Mesendoderm (in vitro differentiated cells): ENCODE measurements around the gene LGALS13.

Source experiments
- DNase-seq: peaks from one replicate; pipeline ENCODE4 v3.0.0; 2013
- H2AK5ac ChIP-seq: 2 replicates; pipeline ENCODE4 v1.6.1; 2013; ENCODE audit warnings: low read length, inconsistent platforms
- H2BK120ac ChIP-seq: 2 replicates; pipeline ENCODE4 v1.6.1; 2013; ENCODE audit warnings: low read depth, mild to moderate bottlenecking, low read length, moderate library complexity, mixed read lengths
- H2BK15ac ChIP-seq: replicated peaks from 2 replicates; pipeline ENCODE4 v1.6.1; 2013; ENCODE audit warnings: low read depth, mild to moderate bottlenecking, moderate library complexity
- H2BK5ac ChIP-seq: 2 replicates; pipeline ENCODE4 v1.6.1; 2013; ENCODE audit warnings: low read length, inconsistent platforms
- H3K18ac ChIP-seq: 2 replicates; pipeline ENCODE4 v1.6.1; 2013; ENCODE audit warnings: mild to moderate bottlenecking, low read length, mixed read lengths
- H3K23ac ChIP-seq: one replicate; pipeline ENCODE4 v1.6.1; 2013; ENCODE audit warnings: low read length
- H3K27ac ChIP-seq: 2 replicates; pipeline ENCODE4 v1.5.1; 2013; ENCODE audit warnings: low read depth, mild to moderate bottlenecking, inconsistent platforms, low read length, moderate library complexity
- H3K27me3 ChIP-seq: 2 replicates; pipeline ENCODE4 v1.6.1; 2013; ENCODE audit warnings: low read length, control low read depth, mild to moderate bottlenecking, inconsistent platforms; ENCODE audit not compliant: insufficient read depth, poor library complexity
- H3K36me3 ChIP-seq: 2 replicates; pipeline ENCODE4 v1.6.1; 2013; ENCODE audit warnings: low read length, inconsistent platforms; ENCODE audit not compliant: control insufficient read depth, insufficient read depth
- H3K4ac ChIP-seq: one replicate; pipeline ENCODE4 v1.6.1; 2013; ENCODE audit warnings: low read depth, mild to moderate bottlenecking, low read length, moderate library complexity
- H3K4me1 ChIP-seq: 2 replicates; pipeline ENCODE4 v1.6.1; 2013; ENCODE audit warnings: low read depth, low read length, inconsistent platforms; ENCODE audit not compliant: control insufficient read depth
- H3K4me2 ChIP-seq: 2 replicates; pipeline ENCODE4 v1.6.1; 2013; ENCODE audit warnings: low read length
- H3K4me3 ChIP-seq: 2 replicates; pipeline ENCODE4 v1.5.1; 2013; ENCODE audit warnings: mild to moderate bottlenecking, low read length
- H3K56ac ChIP-seq: one replicate; pipeline ENCODE4 v1.6.1; 2013; ENCODE audit warnings: low read length
- H3K79me1 ChIP-seq: 2 replicates; pipeline ENCODE4 v1.6.1; 2013; ENCODE audit warnings: low read length, inconsistent platforms
- H3K79me2 ChIP-seq: 2 replicates; pipeline ENCODE4 v1.6.1; 2013; ENCODE audit warnings: mild to moderate bottlenecking, low read length; ENCODE audit not compliant: control insufficient read depth, insufficient read depth
- H3K9ac ChIP-seq: 2 replicates; pipeline ENCODE4 v1.6.1; 2013; ENCODE audit warnings: low read length, inconsistent platforms
- H4K5ac ChIP-seq: one replicate; pipeline ENCODE4 v1.6.1; 2013; ENCODE audit warnings: low read length
- H4K8ac ChIP-seq: one replicate; pipeline ENCODE4 v1.6.1; 2013; ENCODE audit warnings: low read depth, mild to moderate bottlenecking, control low read depth, low read length, moderate library complexity
- WGBS: extraction: QIAGEN DNeasy Blood & Tissue Kit; methylation state at CpG from one replicate; pipeline ENCODE4 v1.1.7; 2013; ENCODE audit warnings: low lambda C conversion rate, missing lambda C conversion rate; ENCODE audit not compliant: insufficient coverage; ENCODE audit errors: extremely low coverage; 5-methylcytosine and 5-hydroxymethylcytosine counted together

Gene LGALS13

GRCh38 chr19:39599116-39599515 is 3.2 kb upstream of the LGALS13 start:
- Histone ChIP-seq H3K4me3 (no peak overlapping the region), H3K4me2 (no peak overlapping the region), H3K36me3 (no peaks in the 10 kb centered on the region), H3K4me1 (no peaks in the 10 kb centered on the region), H3K27ac (no peak overlapping the region), H2BK5ac (no peak overlapping the region), H3K4ac (no peak overlapping the region), H3K9ac (no peak overlapping the region), H4K5ac (no peak overlapping the region), H3K27me3 (peaks cover 2% of the 10 kb centered on the region), H2BK120ac (no peak overlapping the region), H3K18ac (no peak overlapping the region), H3K56ac (no peak overlapping the region), H3K79me2 (no peaks in the 10 kb centered on the region), H3K23ac (no peak overlapping the region), H4K8ac (no peak overlapping the region), H2AK5ac (no peak overlapping the region), H3K79me1 (no peaks in the 10 kb centered on the region), H2BK15ac (no peak overlapping the region)
- no CpG with 5 or more reads among the region's 4 CpGs for WGBS
- DNase-seq = peak; percentile 54

DNA sequence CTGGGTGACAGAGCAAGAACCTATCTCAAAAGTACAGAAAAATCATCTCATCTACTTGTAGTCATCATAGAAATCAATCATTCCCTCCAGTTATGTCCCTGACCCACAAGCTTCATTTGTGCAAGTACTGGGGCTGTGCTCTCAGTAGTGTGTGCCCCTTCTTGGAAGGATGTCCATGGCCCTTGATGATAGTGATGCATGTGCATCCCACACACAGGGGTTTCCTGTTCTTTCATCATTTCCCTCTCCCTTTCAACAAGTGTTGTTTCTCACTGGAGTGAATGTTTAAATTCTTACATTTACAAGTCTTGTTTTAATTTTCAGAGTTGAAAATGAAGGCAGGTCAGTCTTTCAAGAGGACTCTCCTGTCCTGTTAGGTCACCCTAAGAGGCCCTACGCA is 1.5 kb downstream of the LGALS13 start:
- Histone ChIP-seq H2AK5ac (no peak overlapping the region), H2BK15ac (no peak overlapping the region), H3K79me1 (no peaks in the 10 kb centered on the region), H3K56ac (no peak overlapping the region), H2BK120ac (no peak overlapping the region), H3K36me3 (no peaks in the 10 kb centered on the region), H2BK5ac (no peak overlapping the region), H3K4me2 (no peak overlapping the region), H3K4ac (no peak overlapping the region), H3K4me3 (no peak overlapping the region), H3K27me3 (no peaks in the 10 kb centered on the region), H3K9ac (no peak overlapping the region), H3K27ac (no peak overlapping the region), H4K5ac (no peak overlapping the region), H4K8ac (no peak overlapping the region), H3K4me1 (no peaks in the 10 kb centered on the region), H3K23ac (no peak overlapping the region), H3K79me2 (no peaks in the 10 kb centered on the region), H3K18ac (no peak overlapping the region)
- WGBS = no CpG with 5 or more reads among the region's 1 CpG
- DNase-seq = no peak

DNA sequence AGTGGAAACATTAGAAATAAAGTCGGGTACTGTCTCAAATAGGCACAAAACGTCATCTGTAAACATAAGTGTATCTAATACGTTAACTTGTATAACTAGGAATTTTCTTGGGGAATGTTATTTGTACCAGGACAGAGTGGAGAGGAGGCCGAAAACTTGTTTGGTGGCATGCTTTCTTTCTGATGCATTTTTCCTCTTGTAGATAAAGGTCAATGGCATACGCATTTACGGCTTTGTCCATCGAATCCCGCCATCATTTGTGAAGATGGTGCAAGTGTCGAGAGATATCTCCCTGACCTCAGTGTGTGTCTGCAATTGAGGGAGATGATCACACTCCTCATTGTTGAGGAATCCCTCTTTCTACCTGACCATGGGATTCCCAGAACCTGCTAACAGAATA is 4.7 kb downstream of the LGALS13 start:
- H3K4me1 ChIP-seq = no peaks in the 10 kb centered on the region
- H3K9ac ChIP-seq = no peak overlapping the region
- no peak overlapping the region for H2BK5ac ChIP-seq
- H3K27me3 ChIP-seq = no peaks in the 10 kb centered on the region
- no peak overlapping the region for H4K5ac ChIP-seq
- H3K4ac ChIP-seq = no peak overlapping the region
- H3K4me2 ChIP-seq = no peak overlapping the region
- H3K23ac ChIP-seq = no peak overlapping the region
- H3K56ac ChIP-seq = no peak overlapping the region
- no peaks in the 10 kb centered on the region for H3K36me3 ChIP-seq
- DNase-seq = no peak
- no peak overlapping the region for H3K4me3 ChIP-seq
- no peak overlapping the region for H2BK15ac ChIP-seq
- no peak overlapping the region for H4K8ac ChIP-seq
- no peak overlapping the region for H2AK5ac ChIP-seq
- H2BK120ac ChIP-seq = no peak overlapping the region
- H3K79me1 ChIP-seq = no peaks in the 10 kb centered on the region
- H3K79me2 ChIP-seq = no peaks in the 10 kb centered on the region
- no CpG with 5 or more reads among the region's 9 CpGs for WGBS
- H3K18ac ChIP-seq = no peak overlapping the region
- no peak overlapping the region for H3K27ac ChIP-seq

DNA sequence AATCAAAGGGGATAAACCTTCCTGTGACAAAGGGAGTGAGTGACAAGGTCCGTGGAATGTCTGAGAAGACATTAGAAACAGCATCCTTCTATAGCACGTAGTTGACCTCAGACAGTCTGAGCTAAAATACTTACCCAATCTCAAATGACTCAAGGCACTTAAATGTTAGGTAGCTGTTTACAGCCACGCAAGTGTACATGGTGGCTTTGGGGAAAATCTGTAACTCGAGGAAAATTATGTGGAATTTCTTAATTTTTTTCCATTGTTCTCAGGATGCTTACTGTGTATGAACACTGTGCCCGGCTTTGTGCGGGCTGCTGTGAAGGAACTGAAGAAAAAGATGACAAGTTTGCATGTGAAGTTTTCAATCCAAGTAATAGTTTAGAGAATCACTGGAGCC is 5.2 kb downstream of the LGALS13 start:
- no peaks in the 10 kb centered on the region for H3K4me1 ChIP-seq
- H3K23ac ChIP-seq = no peak overlapping the region
- H4K5ac ChIP-seq = no peak overlapping the region
- H2BK120ac ChIP-seq = no peak overlapping the region
- no CpG with 5 or more reads among the region's 6 CpGs for WGBS
- no peak overlapping the region for H3K56ac ChIP-seq
- no peak overlapping the region for H4K8ac ChIP-seq
- H3K36me3 ChIP-seq = no peaks in the 10 kb centered on the region
- H3K4ac ChIP-seq = no peak overlapping the region
- no peak overlapping the region for H3K4me2 ChIP-seq
- DNase-seq = no peak
- no peak overlapping the region for H3K9ac ChIP-seq
- no peaks in the 10 kb centered on the region for H3K79me1 ChIP-seq
- H3K18ac ChIP-seq = no peak overlapping the region
- H3K4me3 ChIP-seq = no peak overlapping the region
- H2BK5ac ChIP-seq = no peak overlapping the region
- no peaks in the 10 kb centered on the region for H3K27me3 ChIP-seq
- no peak overlapping the region for H2AK5ac ChIP-seq
- H3K27ac ChIP-seq = no peak overlapping the region
- H3K79me2 ChIP-seq = no peaks in the 10 kb centered on the region
- H2BK15ac ChIP-seq = no peak overlapping the region

DNA sequence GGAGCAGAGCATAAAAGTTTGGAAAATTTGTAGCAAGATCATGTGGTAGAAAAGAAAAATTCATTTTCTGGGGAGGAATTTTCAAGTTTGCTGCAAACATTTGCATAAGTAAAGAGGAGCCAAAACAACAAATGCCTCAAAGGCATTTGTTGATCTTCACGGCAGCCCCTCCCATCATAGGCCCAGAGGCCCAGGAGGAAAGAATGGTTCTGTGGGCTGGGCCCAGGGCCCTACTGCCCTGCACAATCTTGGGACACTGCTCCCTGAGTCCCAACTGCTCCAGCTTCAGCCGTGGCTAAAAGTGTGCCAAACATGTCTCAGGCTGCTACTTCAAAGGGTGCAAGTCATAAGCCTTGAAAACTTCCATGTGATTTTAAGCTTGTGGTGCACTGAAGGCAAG is 11.3 kb downstream of the LGALS13 start:
- Histone ChIP-seq H2AK5ac (no peak overlapping the region), H3K23ac (no peak overlapping the region), H3K18ac (no peak overlapping the region), H3K56ac (no peak overlapping the region), H3K4me2 (no peak overlapping the region), H3K27ac (no peak overlapping the region), H3K4me1 (no peaks in the 10 kb centered on the region), H3K27me3 (no peaks in the 10 kb centered on the region), H3K4ac (no peak overlapping the region), H2BK15ac (no peak overlapping the region), H3K4me3 (no peak overlapping the region), H4K5ac (no peak overlapping the region), H3K36me3 (no peaks in the 10 kb centered on the region), H2BK5ac (no peak overlapping the region), H2BK120ac (no peak overlapping the region), H3K79me2 (no peaks in the 10 kb centered on the region), H3K9ac (no peak overlapping the region), H3K79me1 (no peaks in the 10 kb centered on the region), H4K8ac (no peak overlapping the region)
- DNase-seq = no peak
- WGBS = no CpG with 5 or more reads among the region's 2 CpGs

- H3K18ac ChIP-seq = no peak overlapping the region
- WGBS = no CpG with 5 or more reads among the region's 1 CpG
- no peak overlapping the region for H2BK15ac ChIP-seq
- no peak overlapping the region for H3K4ac ChIP-seq
- no peak overlapping the region for H3K23ac ChIP-seq
- no peaks in the 10 kb centered on the region for H3K27me3 ChIP-seq
- no peak overlapping the region for H2BK5ac ChIP-seq
- H3K4me2 ChIP-seq = no peak overlapping the region
- H3K79me2 ChIP-seq = no peaks in the 10 kb centered on the region
- H4K5ac ChIP-seq = no peak overlapping the region
- H4K8ac ChIP-seq = no peak overlapping the region
- H3K27ac ChIP-seq = no peak overlapping the region
- H3K9ac ChIP-seq = no peak overlapping the region
- no peak overlapping the region for H2AK5ac ChIP-seq
- no peak overlapping the region for H3K56ac ChIP-seq
- no peak for DNase-seq
- H3K36me3 ChIP-seq = no peaks in the 10 kb centered on the region
- no peak overlapping the region for H3K4me3 ChIP-seq
- no peaks in the 10 kb centered on the region for H3K4me1 ChIP-seq
- no peaks in the 10 kb centered on the region for H3K79me1 ChIP-seq
- H2BK120ac ChIP-seq = no peak overlapping the region
Observed at GRCh38 chr19:39617745-39618144, 15.4 kb downstream of the LGALS13 start.
